Measurements from ENCODE around the gene ABCA9.
"Not testable (repeated sequence)": the region's sequence is repeated elsewhere in the genome, so short reads cannot be mapped to it uniquely, and the experiment has no call there.

- TF ChIP-seq ZNF274 (IDR thresholded peaks at IDR 0.05; ENCODE audit: borderline replicate concordance, low read depth, low read length); ETS1 (conservative IDR thresholded peaks at IDR 0.05; ENCODE audit: control insufficient read depth, low read depth, low read length); ADNP (tag; IDR thresholded peaks at IDR 0.05); EZH2 (IDR thresholded peaks at IDR 0.05; ENCODE audit: borderline replicate concordance, low read depth, low read length); PHB2 (IDR thresholded peaks at IDR 0.05; ENCODE audit: low read depth); CTCF (IDR thresholded peaks at IDR 0.05 in 2 of 3, conservative IDR thresholded peaks at IDR 0.05 in 1 of 3; ENCODE audit: insufficient read depth in 2 of 3, low read depth in 1 of 3, low read length in 3 of 3); POLR2AphosphoS5 (IDR thresholded peaks at IDR 0.05; ENCODE audit: control insufficient read depth, insufficient read depth, low read depth, low read length); BRCA1 (IDR thresholded peaks at IDR 0.05); BRCA1 (CRISPR knock-in tag; IDR thresholded peaks at IDR 0.05); TAF1 (IDR thresholded peaks at IDR 0.05; ENCODE audit: control insufficient read depth, extremely low read depth, insufficient read depth, low read length, severe bottlenecking); ZNF766 (CRISPR knock-in tag; conservative IDR thresholded peaks at IDR 0.05); KLF13 (tag; IDR thresholded peaks at IDR 0.05; ENCODE audit: borderline replicate concordance, low read depth); RFX5 (IDR thresholded peaks at IDR 0.05; ENCODE audit: low read depth, low read length); ATF4 (CRISPR knock-in tag; IDR thresholded peaks at IDR 0.05): not testable (repeated sequence)
- TF ChIP-seq, protein P1, sequence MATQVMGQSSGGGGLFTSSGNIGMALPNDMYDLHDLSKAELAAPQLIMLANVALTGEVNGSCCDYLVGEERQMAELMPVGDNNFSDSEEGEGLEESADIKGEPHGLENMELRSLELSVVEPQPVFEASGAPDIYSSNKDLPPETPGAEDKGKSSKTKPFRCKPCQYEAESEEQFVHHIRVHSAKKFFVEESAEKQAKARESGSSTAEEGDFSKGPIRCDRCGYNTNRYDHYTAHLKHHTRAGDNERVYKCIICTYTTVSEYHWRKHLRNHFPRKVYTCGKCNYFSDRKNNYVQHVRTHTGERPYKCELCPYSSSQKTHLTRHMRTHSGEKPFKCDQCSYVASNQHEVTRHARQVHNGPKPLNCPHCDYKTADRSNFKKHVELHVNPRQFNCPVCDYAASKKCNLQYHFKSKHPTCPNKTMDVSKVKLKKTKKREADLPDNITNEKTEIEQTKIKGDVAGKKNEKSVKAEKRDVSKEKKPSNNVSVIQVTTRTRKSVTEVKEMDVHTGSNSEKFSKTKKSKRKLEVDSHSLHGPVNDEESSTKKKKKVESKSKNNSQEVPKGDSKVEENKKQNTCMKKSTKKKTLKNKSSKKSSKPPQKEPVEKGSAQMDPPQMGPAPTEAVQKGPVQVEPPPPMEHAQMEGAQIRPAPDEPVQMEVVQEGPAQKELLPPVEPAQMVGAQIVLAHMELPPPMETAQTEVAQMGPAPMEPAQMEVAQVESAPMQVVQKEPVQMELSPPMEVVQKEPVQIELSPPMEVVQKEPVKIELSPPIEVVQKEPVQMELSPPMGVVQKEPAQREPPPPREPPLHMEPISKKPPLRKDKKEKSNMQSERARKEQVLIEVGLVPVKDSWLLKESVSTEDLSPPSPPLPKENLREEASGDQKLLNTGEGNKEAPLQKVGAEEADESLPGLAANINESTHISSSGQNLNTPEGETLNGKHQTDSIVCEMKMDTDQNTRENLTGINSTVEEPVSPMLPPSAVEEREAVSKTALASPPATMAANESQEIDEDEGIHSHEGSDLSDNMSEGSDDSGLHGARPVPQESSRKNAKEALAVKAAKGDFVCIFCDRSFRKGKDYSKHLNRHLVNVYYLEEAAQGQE (IDR thresholded peaks at IDR 0.05; ENCODE audit: borderline replicate concordance), result not testable (repeated sequence)
- TF ChIP-seq, protein P1 (CRISPR knock-in tag; IDR thresholded peaks at IDR 0.05; ENCODE audit: low read depth), result not testable (repeated sequence)
Observed at GRCh38 chr17:69073392-69073791, 12.7 kb upstream of the ABCA9 start.
